ENCODE measurements around the gene GLRA1.

The GLRA1 gene

GRCh38 chr5:151923866-151924476, 680 bp downstream of the GLRA1 start:
- TF ChIP-seq CTCF (conservative IDR thresholded peaks at IDR 0.05; ENCODE audit: low read depth, low read length) = peak; percentile 74
- DNase-seq (ENCODE audit: low read depth) = peak; percentile 33
- H3K4me3 ChIP-seq (ENCODE audit: low read depth, low read length) = no peak overlapping the region

GRCh38 chr5:151921916-151922315, 2.7 kb downstream of the GLRA1 start:
- DNase-seq (ENCODE audit: low read depth) = no peak
- TF ChIP-seq CTCF (conservative IDR thresholded peaks at IDR 0.05; ENCODE audit: low read depth, low read length) = no peak
- H3K4me3 ChIP-seq (ENCODE audit: low read depth, low read length) = no peak overlapping the region

GRCh38 chr5:151917904-151918303, 6.7 kb downstream of the GLRA1 start:
- TF ChIP-seq CTCF (conservative IDR thresholded peaks at IDR 0.05; ENCODE audit: low read depth, low read length) = no peak
- DNase-seq (ENCODE audit: low read depth) = no peak

GRCh38 chr5:151913425-151913824, 11.2 kb downstream of the GLRA1 start:
- H3K4me3 ChIP-seq (ENCODE audit: low read depth, low read length) = no peak overlapping the region
- no peak for TF ChIP-seq CTCF (conservative IDR thresholded peaks at IDR 0.05; ENCODE audit: low read depth, low read length)
- no peak for DNase-seq (ENCODE audit: low read depth)

More at GRCh38 chr5:151917904-151918303, 6.7 kb downstream of the GLRA1 start:
- H3K4me3 ChIP-seq (ENCODE audit: low read depth, low read length) = no peak overlapping the region

GRCh38 chr5:151912360-151912759, 12.3 kb downstream of the GLRA1 start:
- TF ChIP-seq CTCF (conservative IDR thresholded peaks at IDR 0.05; ENCODE audit: low read depth, low read length) = no peak
- H3K4me3 ChIP-seq (ENCODE audit: low read depth, low read length) = no peak overlapping the region
- DNase-seq (ENCODE audit: low read depth) = no peak

- TF ChIP-seq CTCF (conservative IDR thresholded peaks at IDR 0.05; ENCODE audit: low read depth, low read length) = no peak
- DNase-seq (ENCODE audit: low read depth) = no peak
- H3K4me3 ChIP-seq (ENCODE audit: low read depth, low read length) = no peak overlapping the region
These were observed 13.6 kb downstream of the GLRA1 start for GRCh38 chr5:151911011-151911410.

GRCh38 chr5:151909628-151910027, 15.0 kb downstream of the GLRA1 start:
- DNase-seq (ENCODE audit: low read depth) = no peak
- no peak overlapping the region for H3K4me3 ChIP-seq (ENCODE audit: low read depth, low read length)
- TF ChIP-seq CTCF (conservative IDR thresholded peaks at IDR 0.05; ENCODE audit: low read depth, low read length) = no peak
